Measurements from ENCODE around the gene CLRN3.

The CLRN3 gene

GRCh38 chr10:127899766-127900387, 7.1 kb upstream of the CLRN3 start:
- DNase-seq: no peak

DNA sequence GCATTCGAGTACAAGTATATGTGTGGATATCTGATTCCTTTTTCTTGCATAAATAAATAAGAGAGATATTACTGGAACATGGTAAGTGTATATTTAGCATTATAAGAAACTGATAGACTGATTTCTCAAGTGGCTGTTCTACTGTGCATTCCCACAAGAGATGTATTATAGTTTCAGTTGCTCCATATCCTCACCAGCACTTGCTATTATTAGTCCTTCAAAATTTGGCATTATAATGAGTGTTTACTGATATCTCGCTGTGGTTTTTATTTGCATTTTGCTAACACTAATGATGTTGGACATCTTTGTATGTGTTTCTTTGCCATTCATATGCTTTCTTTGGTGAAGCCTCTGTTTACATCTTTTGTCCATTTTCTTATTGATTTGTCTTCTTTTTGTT, 4.4 kb upstream of the CLRN3 start:
- DNase-seq: no peak

DNA sequence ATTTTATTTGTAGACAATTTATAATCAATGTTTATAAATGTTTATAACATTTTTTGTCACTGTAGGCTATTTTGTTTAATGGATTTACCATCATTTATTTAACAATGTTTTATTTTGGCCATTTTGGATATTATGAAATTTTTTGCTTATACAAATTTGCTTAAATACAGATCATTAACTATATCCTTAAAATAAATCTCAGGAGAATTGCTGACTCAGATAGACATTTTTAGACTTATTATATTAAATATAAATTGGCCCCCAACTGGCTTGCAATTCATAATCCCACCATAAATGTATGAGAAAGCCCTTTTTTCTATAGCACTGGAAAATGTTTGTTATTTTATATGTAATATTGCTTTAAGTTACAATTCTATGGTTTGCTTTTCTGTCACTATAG, 3.8 kb upstream of the CLRN3 start:
- DNase-seq: no peak

- no peak for DNase-seq
Measured at GRCh38 chr10:127894146-127894545, 1.4 kb upstream of the CLRN3 start.

DNA sequence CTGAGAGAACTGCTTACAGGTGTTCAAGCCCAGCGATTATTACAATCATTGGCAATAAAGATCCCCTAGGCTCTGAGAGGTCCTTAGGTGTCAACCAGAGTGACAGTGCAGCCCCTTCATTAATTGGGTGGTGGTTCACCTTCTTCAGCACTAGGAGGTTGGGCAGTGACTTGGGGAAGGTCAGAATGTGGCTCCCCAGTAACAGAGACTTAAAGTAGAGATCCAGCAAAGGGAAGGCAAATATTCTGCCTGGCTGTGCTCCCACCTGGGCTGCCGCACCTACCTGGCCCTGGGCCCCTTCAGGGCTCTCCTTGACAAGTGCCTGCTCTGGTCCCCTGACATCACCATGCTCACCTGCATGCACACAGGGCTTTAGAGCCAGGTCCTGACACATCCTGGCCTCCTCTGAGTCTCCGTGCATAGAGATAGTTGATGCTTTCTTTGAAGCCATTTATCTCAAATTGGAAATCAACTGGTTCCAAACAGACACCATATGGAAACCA, 1.9 kb downstream of the CLRN3 start:
- DNase-seq: no peak

- no peak for DNase-seq
Measured at GRCh38 chr10:127890216-127890615, 2.5 kb downstream of the CLRN3 start.

DNA sequence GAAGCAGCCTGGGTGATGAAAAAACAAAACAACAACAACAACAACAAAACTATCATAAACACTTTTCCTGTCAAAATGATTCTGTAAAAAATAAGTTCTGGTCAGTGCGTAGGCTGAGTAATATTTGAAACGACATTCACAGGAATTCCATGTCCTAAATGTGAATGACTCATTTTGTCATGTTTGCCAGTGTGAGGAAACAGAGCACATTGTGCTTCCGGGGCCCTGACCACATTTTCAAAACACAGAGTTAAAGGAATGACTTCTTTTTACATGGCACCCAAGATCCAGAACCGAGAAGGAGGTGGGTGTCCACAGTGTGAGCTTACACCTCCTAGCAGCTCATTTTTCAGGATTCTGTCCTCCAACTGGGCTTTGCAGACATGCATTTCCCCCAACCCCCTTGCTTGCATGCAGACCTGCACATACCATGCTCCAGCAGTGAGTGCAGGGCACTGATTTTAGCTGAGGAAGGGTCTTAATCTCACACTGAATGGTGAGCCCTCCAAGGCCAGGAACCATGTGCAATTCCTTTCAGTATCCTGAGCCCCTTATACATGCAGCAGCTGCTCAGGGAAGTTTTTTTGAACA, 3.0 kb downstream of the CLRN3 start:
- DNase-seq: no peak

DNA sequence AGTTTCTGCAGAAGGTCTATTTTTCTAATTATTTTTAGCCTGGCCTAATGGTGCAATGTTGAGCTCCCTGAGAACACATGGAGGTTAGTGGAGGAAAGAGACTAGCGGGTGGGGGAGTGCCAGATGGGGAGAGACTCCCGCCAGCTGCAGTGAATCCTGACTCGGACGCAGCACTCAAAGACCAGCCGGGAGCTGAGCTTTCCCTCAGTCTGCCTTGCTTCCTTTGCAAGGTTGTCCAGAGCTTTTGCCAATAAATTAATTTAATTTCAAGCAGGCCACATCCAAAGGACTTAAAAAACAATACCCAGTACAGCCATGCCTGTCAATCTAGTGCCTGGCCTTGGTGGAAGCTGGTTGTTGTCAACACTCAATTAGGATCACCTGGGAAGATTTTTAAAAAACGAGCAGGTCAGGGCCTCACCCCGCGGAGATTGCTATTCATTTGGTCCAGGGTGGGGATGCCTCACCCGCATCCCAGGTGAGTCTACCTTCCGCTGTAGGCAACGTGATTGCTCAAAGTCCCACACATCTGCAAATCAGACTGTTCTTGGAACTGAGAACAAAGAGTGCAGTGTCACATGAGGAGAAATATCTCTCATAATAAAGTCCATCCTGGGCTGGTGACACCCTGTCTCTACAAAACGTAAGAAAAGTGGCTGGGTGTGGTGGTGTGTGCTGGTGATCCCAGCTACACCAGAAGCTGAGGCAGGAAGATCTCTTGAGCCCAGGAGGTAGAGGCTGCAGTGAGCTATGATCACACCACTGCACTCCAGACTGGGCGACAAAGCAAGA, 4.0 kb downstream of the CLRN3 start:
- DNase-seq: no peak

GRCh38 chr10:127887541-127888415, 5.0 kb downstream of the CLRN3 start:
- DNase-seq: no peak

DNA sequence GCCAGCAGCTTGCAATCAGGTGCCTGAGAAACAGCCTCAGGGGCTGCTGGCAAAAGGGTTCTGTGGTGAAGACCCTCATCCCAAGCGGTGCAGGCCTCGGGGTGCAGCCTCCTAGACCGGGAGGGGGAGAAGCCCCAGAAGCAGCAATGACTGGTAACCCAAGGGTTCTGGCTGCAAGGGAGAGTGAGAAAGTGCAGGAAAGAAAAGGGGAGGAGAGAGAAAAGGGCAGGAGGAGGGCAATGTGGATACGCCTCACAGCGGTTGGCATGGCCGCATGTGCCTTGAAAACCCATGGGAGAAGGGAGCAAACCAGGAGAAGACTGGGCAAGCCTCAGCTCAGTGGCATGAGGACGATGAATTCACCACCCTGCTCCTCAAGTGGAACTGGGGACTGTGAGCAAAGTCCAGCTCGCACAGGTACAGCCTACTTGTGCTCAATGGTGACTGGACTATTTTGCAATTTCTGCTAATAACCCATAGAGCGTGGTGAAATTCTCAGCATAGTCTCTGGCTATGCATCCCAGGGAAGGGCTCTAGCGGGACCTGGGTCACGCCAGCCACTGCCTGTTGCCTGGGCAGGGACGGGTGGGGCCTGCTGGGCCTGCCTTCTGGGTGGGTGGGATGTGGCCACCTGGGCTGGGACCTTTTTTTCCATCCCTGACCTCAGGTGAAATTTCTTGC, 6.2 kb downstream of the CLRN3 start:
- DNase-seq: no peak

- no peak for DNase-seq
Measured at GRCh38 chr10:127884501-127884900, 8.2 kb downstream of the CLRN3 start.

DNA sequence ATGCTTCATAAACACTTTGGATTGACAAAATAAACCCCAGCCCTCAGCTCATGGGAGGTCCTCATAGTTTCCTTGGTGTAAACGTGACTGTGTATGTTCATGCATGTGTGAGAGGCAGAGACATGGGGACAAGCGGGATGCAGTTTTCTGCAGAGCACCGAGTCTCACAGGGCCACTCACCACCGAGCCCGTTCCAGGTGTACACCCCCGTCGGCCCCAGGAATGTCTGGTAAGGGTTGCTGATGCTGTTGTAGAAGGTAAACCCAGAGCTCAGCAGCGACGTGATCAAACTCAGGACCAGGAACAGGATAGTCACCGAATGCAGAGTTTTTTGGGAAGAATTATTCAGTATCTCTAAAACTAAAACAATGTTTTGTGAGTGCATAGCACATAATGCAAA, 9.2 kb downstream of the CLRN3 start:
- no peak for DNase-seq

DNA sequence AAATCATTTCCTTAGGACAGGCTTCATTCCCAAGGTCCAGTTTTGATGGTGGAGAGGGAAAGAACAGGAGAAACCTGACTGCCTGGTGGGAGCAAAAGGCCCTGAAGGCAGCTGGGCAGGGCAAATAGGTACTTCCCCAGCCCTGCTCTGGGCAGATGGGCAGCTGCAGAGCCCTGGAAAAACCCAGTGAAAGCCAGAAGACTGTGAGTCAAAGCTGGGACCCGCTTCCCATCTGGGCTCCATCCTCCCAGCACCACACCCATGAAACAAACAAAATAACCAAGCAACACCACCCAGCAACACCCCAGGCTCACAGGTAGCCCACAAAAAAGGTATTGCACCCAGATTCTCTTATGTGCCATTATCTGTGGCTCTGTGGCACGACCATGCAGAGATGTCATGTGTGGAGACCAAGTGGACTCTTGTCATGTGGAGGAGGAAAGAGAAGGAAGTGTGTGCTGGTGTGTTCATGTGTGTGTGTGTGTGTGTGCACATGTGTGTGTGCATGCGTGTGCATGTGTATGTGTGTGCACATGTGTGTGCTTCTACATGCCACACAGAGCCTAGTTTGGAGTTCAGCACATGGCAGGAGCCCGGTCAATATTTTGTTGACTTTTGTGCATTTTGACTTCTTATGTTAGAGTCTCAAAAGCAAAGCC, 9.8 kb downstream of the CLRN3 start:
- DNase-seq: no peak

- DNase-seq: no peak
Measured at GRCh38 chr10:127882391-127882790, 10.3 kb downstream of the CLRN3 start.

GRCh38 chr10:127881262-127881661, 11.5 kb downstream of the CLRN3 start:
- DNase-seq: no peak

- no peak for DNase-seq
Measured at GRCh38 chr10:127880557-127880956, 12.2 kb downstream of the CLRN3 start.

GRCh38 chr10:127878475-127879055, 14.2 kb downstream of the CLRN3 start:
- DNase-seq: no peak

DNA sequence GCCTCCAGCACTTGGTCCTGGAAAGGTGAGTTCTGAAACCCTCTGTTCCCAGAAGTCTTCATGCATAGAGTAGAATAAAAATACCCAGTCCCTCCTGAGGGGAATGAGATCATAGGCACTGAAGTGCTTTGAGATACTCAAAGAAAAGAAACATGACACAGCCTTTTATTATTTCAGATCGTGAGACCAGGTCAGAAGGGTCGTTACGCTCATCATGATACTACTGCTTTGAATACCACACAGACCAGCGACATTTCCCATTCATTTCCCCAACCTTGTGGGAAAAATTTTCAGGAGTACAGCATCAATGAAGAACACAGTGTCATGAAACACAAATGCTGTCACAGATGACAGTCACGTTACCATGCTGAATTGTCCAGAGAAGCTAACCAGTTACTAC, 15.0 kb downstream of the CLRN3 start:
- DNase-seq: no peak

- DNase-seq: no peak
Measured at GRCh38 chr10:127877116-127877515, 15.6 kb downstream of the CLRN3 start.

DNA sequence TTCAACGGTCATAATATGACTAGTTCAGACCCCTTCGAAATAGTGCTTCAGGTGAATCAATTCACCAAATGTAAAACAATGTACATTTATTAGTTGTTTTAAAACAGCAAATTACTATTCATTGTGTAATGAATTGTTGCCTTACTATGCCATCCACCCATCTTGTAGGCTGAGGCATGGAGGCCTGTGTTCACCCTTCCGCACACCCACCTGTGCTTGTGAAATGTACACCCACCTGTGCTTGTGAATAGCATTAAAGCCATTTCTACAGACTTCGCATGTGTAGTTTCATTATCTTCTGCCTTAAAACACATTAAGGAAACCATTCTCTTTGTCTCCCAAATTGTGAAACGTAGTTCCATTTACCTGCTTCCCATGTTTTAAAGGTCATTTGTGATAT, 16.8 kb downstream of the CLRN3 start:
- no peak for DNase-seq

GRCh38 chr10:127875449-127875765, 17.3 kb downstream of the CLRN3 start:
- DNase-seq: no peak
